Measurements from ENCODE around the gene SMIM32. TPM values are rescaled to one million over a fixed set of nuclear protein-coding genes. Genes with fewer than 3 reads are reported as not detected.

Gene SMIM32
- total and polyA plus RNA-seq, 2 of the 4 experiments (the other 2 are of a cell fraction): not detected

GRCh38 chr5:136188859-136189258, 4.1 kb downstream of the SMIM32 start:
- Histone ChIP-seq H3K14ac (replicated peaks; ENCODE audit: low read depth, low read length) (no peak overlapping the region), H3K18ac (ENCODE audit: low read depth, low read length) (no peak overlapping the region), H3K9ac (ENCODE audit: low read depth, low read length) (no peak overlapping the region), H3K79me1 (ENCODE audit: low read depth in 1 of 2, low read length in 2 of 2) (no peaks in the 10 kb centered on the region; a peak in 1 of 4 replicates), H3K27me3 (ENCODE audit: control insufficient read depth, insufficient read depth, low read length) (peaks cover 31% of the 10 kb centered on the region), H4K5ac (ENCODE audit: low read depth, low read length) (no peak overlapping the region), H2BK120ac (ENCODE audit: low read depth, low read length) (no peak overlapping the region), H4K20me1 (ENCODE audit: insufficient read depth, low read length) (peaks cover 13% of the 10 kb centered on the region), H3K4me3 (ENCODE audit: insufficient read depth, low read depth, low read length) (no peak overlapping the region), H2BK20ac (ENCODE audit: low read depth, low read length) (no peak overlapping the region), H2AFZ (replicated peaks; ENCODE audit: low read length, poor library complexity) (no peak overlapping the region), H2BK15ac (ENCODE audit: low read depth, low read length) (no peak overlapping the region), H3K9me1 (ENCODE audit: insufficient read depth, low read length) (peaks cover 6% of the 10 kb centered on the region; the same call in 1 of the 2 replicates), H2BK5ac (ENCODE audit: low read depth, low read length, poor library complexity, severe bottlenecking) (no peak overlapping the region), H3K4me2 (ENCODE audit: low read depth, low read length) (no peak overlapping the region), H3K9me3 (ENCODE audit: control insufficient read depth, insufficient read depth, low read length) (no peaks in the 10 kb centered on the region), H2AK5ac (ENCODE audit: low read depth, low read length) (no peak overlapping the region), H3K56ac (ENCODE audit: extremely low read depth, insufficient read depth, low read length) (no peak overlapping the region), H3K36me3 (ENCODE audit: control insufficient read depth, insufficient read depth, low read length) (peaks cover 10% of the 10 kb centered on the region), H2AK9ac (replicated peaks; ENCODE audit: low read depth, low read length, poor library complexity) (no peak overlapping the region), H3K23ac (ENCODE audit: low read depth, low read length) (no peak overlapping the region), H3K4ac (ENCODE audit: low read depth, low read length) (no peak overlapping the region), H3K27ac (ENCODE audit: insufficient read depth, low read length) (no peak overlapping the region), H4K8ac (ENCODE audit: low read depth in 2 of 2, low read length in 2 of 2) (no peak overlapping the region), H3K4me1 (ENCODE audit: control insufficient read depth, insufficient read depth, low read length) (no peaks in the 10 kb centered on the region), H4K91ac (ENCODE audit: insufficient read depth, low read depth, low read length) (no peak overlapping the region)
- POLR2A ChIA-PET (ENCODE audit: unreplicated experiment): no interaction called here
- WGBS, 2 experiments (ENCODE audit: extremely low coverage in 2 of 2, insufficient read length in 1 of 2): 100% methylated on average over 5 of the region's 7 CpGs; no CpG with 5 or more reads in 1 of the 2 experiments
- no peak for TF ChIP-seq RFX5 (IDR thresholded peaks at IDR 0.05; ENCODE audit: low read depth, low read length)
- TF ChIP-seq MAFK (IDR thresholded peaks at IDR 0.05; ENCODE audit: low read depth, low read length): no peak
- TF ChIP-seq ELK1 (IDR thresholded peaks at IDR 0.05; ENCODE audit: borderline replicate concordance, low read depth, low read length): no peak
- no peak for TF ChIP-seq CEBPB (IDR thresholded peaks at IDR 0.05; ENCODE audit: low read depth, low read length)
- no peak for TF ChIP-seq FOS (IDR thresholded peaks at IDR 0.05; ENCODE audit: low read depth, low read length)
- TF ChIP-seq BHLHE40 (IDR thresholded peaks at IDR 0.05; ENCODE audit: low read depth, low read length): no peak
- TF ChIP-seq USF2 (IDR thresholded peaks at IDR 0.05; ENCODE audit: low read depth, low read length): no peak
- TF ChIP-seq, protein P1, sequence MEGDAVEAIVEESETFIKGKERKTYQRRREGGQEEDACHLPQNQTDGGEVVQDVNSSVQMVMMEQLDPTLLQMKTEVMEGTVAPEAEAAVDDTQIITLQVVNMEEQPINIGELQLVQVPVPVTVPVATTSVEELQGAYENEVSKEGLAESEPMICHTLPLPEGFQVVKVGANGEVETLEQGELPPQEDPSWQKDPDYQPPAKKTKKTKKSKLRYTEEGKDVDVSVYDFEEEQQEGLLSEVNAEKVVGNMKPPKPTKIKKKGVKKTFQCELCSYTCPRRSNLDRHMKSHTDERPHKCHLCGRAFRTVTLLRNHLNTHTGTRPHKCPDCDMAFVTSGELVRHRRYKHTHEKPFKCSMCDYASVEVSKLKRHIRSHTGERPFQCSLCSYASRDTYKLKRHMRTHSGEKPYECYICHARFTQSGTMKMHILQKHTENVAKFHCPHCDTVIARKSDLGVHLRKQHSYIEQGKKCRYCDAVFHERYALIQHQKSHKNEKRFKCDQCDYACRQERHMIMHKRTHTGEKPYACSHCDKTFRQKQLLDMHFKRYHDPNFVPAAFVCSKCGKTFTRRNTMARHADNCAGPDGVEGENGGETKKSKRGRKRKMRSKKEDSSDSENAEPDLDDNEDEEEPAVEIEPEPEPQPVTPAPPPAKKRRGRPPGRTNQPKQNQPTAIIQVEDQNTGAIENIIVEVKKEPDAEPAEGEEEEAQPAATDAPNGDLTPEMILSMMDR (conservative IDR thresholded peaks at IDR 0.05; ENCODE audit: low read depth, low read length): no peak
- TF ChIP-seq SMC3 (IDR thresholded peaks at IDR 0.05; ENCODE audit: low read depth, low read length): no peak
- TF ChIP-seq RCOR1 (IDR thresholded peaks at IDR 0.05; ENCODE audit: insufficient replicate concordance, low read length): no peak
- no peak for TF ChIP-seq RAD21 (IDR thresholded peaks at IDR 0.05; ENCODE audit: low read length)
- no peak for TF ChIP-seq MAZ (IDR thresholded peaks at IDR 0.05; ENCODE audit: borderline replicate concordance, low read depth, low read length)
- TF ChIP-seq NFE2L2 (IDR thresholded peaks at IDR 0.05; ENCODE audit: low read depth, low read length): no peak
- TF ChIP-seq POLR2A (IDR thresholded peaks at IDR 0.05; ENCODE audit: low read depth, low read length): no peak
- TF ChIP-seq MXI1 (IDR thresholded peaks at IDR 0.05; ENCODE audit: borderline replicate concordance, low read depth, low read length): no peak
- TF ChIP-seq CHD1 (IDR thresholded peaks at IDR 0.05; ENCODE audit: low read depth, low read length): no peak
- BruUV-seq (replicated peaks): no TSS peak
- in situ Hi-C loops (cut with MboI; ENCODE audit: low sequenced_read_pairs): no loop called here
- dilution Hi-C loops (cut with HindIII; ENCODE audit: low sequenced_read_pairs, unreplicated experiment): no loop called here
- ATAC-seq (ENCODE audit: low read depth): no peak
- intact Hi-C loops (cut with micrococcal nuclease): no loop called here
- CTCF ChIA-PET: no interaction called here
- DNase-seq: no peak

All from IMR-90 (cell line).